Stimulated activated CD8-positive, alpha-beta memory T cell treated with anti-CD3 and anti-CD28 coated beads, Interleukin-4, amount 100 ng/mL, for 4 hours (primary cell): ENCODE measurements around the gene C10orf67.

ENCODE experiments used
- DNase-seq, 2 donors: peaks; one replicate each; pipeline ENCODE4 v3.0.0-alpha.2; 2020; ENCODE audit warnings: low read depth in 2 of 2, low spot score in 1 of 2

C10orf67 gene

DNA sequence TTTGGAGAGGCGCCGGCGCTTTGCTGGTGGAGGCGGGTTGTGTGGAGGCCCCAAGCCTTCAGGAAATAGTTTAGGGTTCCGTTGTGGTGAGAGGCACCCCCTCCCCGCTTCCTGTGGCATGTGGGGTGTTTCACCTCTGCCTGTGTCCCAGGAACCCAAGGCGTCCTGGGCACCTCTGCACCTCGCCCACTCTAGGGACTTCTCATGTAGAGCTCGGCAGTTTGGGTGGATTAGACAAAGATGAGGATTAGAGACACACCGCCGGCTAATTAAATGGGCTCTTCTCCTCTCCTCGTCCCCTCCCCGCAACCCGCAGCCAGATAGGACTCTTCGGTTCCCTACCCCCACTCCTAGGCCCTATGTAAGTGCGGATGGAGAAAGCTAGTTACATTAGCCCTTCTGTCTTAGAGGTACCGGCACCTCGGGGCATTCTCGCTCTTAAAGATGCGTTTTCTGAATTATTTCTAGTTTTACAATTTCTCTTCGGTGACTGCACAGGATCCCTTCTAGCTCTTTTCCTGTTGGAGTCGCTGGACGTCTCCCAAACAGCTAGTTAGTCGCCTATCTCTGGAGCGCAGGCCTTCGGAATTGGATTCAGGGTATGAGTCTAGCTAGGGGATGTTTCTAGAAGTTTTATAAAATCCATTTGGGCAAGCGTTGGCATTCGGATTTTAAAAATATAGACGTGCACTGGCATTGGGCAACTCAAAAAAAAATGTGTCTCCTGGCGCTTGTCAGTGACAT lies 144.7 kb downstream of the C10orf67 start:
- no peak for DNase-seq

DNA sequence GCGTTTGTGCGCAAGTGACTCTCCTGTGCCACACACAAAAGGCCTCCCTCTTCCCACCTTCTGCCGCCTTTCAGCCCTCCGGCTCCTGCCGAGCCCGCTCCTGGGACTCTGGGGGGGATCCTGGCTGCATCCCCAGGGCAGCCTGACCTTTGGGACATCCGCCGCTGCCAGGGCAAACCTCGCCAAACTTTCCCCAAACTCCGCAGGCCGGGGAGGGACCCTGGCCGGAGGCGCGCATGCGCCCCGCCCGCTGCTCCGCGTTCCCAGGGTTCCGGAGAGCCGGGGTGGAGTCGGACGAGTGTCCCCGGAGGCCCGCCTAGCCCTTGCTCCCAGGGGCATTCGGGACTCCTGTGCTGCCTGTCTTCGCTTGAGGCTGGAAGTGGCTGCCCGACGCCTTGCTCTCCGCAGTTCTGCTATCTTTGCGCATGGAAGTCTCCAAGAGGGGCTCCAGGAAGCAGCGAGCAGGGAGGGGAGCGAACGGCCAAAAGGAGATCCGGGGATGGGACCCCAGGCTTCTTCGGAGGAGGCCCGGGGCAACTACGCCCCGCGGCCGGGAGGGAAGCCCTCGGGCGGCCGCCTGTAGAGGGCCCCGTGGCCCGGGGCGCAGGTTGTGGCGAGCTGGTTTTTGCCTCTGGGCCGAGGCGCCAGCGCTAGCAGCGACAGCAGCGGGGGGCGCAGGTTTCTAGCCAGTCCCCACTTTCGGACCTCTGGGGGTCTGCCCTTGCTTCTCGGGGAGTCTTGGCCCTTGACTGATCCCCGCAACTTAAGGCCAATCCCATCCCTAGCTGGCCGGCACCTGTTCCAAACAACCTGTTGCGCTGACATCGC lies 145.4 kb downstream of the C10orf67 start:
- DNase-seq, result no peak

DNA sequence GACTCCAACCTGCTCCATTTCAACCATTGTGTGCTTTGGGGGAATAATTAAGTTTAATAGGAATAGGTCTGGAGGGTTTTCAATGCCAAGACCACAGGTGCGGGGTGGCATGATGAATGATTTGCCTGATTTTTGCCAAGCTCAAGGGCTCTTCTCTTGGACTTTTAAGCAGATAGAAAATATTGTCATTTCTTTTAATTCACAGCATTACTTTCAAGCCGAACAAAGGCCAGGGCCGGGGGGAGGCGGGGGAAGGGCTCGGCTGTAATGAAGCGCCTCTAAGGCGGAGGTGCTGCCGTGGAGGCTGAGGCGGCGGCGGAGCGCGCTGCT lies 146.0 kb downstream of the C10orf67 start:
- no peak for DNase-seq

DNA sequence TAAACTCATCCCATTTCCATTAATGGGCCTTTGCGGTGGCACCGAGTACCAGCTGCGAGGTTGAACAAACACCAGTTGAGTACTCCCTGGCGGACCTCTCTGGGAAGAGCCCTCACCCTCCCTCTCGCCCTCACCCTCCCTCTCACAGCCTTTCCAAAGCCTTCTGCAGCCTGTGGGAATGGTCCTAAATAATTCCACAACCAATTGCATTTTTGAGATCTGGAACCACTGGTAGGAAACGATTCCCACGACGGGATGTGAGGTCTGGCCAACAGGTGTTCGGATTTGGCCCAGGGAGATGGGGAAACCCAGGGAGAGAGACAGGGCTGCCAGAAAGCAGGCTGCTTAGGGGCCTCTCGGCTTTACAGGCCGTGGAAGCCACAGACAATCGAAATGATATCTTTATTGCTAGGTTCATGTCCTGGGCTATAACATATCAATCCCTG lies 147.2 kb downstream of the C10orf67 start:
- DNase-seq, result no peak

DNA sequence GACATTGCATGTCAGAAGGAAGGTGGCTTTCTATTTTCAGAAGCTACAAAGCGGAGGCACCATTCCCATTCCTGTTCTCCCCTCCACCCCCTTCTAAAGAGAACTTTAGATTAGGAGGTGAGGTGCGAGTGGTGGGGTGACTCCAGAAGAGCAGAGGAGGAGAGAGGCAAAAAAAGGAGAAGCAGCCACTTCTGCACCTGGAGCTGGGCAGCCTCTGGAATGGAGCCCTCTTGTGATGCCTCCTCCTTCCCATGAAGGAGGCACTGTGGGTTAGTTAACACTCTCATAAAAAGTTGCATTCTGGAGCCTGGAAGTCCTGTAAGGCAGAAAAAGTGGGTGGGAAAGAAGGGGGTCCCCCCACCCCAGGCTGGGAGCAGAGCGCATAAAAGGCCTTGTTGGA lies 147.7 kb downstream of the C10orf67 start:
- no peak for DNase-seq

DNA sequence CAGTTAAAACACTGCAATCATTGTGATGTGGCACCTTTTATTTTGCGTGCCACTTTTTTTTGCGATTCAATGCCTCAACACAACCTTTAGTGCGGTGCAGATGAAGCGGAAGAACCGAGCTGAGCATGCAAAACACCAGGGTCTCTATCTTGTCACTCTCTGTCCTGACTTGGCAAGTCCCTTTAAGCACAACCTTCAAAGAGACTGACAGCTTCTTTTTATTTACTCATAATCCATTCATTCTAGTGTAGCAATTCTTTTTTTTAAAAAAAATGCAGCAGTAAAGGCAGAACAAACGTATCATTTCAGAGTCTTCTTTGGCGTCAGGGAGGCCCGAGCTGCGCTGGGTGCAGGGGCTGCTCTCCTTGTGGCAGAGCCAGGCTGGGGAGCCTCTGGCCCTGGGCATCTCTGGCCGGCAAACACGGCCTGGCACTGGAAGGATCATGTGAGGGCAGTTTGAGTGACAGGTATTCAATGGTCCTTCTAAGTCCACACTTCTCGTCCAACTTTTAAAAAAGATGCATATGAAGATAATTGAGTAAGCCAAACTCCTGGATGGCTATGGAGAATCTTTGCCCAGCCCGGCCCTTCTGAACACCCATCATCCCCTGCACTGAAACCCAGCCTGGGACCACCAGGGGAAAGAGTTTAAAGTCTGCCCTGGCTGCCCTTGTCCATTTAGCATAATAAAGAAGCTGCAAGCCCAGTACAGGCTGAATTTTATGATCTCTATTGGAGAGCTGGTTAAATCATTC lies 148.6 kb downstream of the C10orf67 start:
- no peak for DNase-seq

DNA sequence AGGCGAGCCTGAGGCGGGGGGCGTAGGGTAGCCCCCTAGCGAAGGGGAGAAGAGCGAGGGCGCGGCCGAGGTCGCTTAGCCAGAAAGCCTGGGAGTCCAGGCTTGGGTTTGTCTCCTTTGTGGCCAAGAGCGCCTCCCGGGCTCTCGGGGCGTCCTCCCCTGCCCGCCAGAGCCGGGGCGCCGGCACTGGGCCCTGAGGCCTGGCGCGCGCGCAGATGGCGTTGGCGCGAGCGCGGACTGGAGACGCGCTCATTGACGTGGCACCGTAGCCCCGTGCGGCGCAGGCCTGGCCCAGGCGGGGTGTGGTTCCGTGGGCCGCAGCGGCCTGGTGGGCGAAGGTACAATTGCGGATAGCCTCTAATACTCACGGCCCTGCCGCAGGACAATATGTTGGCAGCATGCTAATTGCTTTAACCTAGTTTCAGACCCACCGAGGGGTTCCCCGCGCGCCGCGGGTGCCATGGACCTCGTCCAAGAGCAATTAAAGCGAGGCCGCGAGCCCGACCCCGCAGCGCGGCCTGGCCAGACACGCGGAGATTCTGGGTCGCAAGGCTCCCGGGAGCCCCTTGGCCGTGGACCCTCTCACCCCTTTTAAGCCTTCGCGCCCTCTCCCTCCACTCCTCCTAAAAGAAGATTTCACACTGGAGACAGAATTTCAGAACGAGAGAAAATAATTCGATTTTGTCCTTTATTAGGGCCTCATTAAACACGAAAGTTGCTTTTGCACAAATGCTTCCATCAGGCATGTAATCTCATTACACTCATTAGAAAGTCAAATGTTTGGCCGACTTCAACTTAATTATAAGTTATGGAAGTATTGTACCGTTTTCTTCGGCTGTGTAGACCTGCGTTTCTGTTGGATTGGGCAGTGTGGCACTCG lies 149.4 kb downstream of the C10orf67 start:
- DNase-seq, result no peak

DNA sequence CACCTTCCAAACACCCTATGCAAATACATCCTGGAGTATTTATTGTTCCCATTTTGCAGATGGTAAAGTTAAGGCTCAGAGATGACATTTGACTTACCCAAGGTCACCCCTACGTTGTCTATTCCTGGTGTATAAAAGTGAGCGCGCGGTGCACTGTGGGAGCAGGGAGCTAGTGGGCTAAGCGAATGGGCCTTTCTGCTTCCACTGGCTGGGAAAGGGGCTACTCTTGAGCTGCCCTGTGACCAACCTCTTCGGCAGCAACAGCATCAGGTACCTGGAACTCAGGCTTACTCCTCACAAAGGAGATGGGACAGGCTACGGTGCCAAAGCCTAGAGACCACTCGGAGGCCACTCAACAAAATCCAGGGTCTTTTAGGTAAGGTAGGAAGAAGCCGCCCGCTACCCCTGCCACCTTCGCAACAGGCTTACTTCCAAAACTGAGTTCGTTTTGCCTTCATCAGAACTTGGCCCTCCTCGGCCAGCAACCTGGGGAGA lies 150.1 kb downstream of the C10orf67 start:
- no peak for DNase-seq

DNA sequence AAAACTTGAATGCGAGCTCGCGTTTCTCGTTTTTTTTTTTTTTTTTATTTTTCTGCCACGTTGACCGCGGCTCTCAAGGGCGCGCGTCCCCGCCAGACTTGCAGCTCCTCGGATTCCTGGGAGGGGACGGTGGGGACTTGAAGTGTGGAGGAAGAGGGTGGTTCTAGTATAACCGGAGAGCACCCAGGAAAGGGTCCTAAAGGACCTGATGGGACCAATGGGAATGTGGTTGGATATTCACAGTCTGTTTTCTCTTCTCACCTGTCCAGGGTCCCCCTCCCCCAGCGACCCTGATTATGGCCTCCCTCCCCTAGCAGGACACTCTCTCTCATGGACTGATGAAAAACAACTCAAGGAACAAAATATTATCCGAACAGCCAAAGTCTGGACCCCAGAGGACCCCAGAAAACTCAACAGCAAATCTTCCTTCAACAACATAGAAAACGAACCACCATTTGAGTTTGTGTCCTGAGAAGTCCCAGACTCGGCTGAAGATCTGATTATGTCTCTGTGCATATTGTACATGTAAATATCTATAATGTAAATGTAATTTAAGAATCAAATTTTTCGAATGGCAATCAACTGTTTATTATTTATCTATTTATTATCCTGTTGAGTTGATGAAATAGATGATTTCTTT lies 151.0 kb downstream of the C10orf67 start:
- no peak for DNase-seq

DNA sequence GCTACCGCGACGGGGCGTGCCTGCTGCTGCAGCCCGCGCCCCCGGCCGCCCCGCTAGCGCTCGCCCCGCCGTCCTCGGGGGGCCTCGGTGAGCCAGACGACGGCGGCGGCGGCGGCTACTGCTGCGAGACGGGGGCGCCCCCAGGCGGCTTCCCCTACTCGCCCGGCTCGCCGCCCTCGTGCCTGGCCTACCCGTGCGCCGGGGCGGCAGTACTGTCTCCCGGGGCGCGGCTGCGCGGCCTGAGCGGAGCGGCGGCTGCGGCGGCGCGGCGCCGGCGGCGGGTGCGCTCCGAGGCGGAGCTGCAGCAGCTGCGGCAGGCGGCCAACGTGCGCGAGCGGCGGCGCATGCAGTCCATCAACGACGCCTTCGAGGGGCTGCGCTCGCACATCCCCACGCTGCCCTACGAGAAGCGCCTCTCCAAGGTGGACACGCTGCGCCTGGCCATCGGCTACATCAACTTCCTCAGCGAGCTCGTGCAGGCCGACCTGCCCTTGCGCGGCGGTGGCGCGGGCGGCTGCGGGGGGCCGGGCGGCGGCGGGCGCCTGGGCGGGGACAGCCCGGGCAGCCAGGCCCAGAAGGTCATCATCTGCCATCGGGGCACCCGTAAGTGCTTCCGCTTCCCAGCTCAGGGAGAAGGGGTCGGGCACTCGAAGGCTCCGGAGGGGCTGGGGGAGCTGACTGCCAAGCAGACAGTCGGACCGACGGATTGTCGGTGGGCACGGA lies 151.7 kb downstream of the C10orf67 start:
- no peak for DNase-seq

DNA sequence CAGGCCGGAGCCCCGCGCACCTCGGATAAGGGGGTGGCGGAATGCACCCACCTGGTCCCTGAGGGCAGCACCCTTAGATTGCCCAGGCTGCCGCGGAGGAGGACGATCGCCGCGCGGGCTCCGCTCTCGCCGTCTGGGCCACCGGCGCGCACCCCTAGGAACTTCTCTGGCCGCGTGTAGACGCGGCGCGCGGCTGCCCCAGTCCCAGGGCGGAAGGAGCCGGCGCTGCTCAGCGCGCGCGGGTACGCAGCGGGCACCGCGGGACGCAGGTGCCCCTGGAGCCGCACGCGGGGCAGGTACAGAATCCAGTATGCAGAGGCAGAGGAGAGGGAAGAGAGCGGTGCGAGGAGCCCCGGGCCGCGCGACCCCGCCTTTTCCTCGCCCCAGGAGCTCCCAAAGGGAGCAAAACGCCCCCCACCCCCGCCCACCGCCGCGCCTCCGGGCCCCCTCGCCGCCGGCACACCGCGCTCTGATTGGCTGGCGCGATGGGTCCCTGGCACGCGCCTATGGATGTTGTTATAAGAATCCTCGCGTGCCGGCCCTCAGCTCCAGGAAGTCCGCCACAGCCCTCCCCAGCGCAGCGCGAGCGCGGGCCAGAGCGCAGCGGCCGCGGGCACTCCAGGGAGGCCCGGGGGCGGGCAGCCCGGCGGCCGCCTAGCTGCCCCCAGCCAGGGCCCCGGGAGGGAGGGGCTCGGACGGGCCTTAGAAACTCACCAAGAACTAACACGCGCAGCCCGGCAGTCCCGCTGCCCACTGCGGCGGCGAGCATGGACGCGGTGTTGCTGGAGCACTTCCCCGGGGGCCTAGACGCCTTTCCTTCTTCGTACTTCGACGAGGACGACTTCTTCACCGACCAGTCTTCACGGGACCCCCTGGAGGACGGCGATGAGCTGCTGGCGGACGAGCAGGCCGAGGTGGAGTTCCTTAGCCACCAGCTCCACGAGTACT lies 152.6 kb downstream of the C10orf67 start, which contains the start of gene PTF1A:
TSS of gene PTF1A (plus strand) at position 549 of the 948 bp plus-strand sequence. CDS start at position 768, 219 bp downstream.
- DNase-seq, result no peak

DNA sequence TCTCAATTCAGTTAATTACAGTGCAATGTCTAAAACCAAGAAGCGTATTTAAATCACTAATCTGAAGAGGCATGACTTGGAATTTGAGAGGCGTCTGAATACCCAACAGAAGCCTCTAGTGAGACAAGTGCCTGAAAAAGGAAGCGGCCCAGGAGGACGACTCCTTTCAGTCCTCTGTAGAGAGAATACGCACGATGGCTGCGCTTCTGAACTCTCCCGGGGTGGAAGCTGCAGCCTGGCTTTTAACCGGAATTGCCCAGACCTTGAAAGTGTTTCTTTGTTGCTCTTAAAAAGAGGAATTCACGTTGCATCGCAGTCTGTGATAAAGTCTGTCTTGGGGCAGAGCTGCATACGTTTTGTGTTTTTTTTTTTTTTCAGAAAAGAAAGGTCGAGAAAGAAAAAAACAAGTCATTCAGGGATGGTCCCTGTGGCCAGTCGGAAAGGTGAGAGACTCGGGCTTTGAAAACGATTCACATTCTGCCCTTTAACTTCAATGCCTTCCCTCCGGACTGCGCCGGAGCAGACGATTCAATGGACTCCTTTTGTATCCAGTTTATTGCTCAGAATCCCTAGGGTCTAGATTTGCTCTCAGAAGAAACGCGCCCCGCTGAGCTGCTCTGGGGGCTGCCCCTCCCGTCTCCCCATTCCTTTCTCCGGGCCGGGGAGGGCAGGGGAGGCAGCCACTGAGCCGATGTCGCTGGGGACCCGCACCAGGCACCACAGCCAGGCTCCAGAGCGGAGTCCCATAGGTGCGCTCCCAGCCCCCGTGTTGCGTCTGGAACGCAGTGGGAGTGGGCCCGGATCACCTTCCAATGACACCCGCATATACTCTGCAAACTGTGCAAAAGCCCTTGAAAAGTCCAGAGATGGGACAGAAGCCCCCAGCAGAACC lies 153.5 kb downstream of the C10orf67 start:
- no peak for DNase-seq

DNA sequence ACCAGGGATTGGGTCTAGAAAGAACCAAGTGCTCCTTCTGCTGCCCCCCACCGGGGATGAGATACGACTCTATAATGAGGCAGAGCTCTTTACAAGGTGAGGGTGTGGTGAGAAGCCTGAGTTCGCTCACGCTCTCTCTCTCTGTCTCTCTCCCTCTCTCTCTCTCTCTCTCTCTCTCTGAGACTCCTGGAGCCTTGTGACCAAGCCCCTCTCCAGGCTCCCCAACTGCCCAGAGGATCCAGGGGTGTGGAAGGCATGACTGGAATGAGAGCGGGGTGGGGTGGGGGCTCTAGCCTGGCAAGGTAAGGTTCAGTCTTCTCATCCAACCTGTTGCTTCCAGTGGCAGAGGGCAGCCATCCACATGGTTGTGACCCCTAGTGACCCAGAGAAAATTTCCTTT lies 155.6 kb downstream of the C10orf67 start:
- no peak for DNase-seq

DNA sequence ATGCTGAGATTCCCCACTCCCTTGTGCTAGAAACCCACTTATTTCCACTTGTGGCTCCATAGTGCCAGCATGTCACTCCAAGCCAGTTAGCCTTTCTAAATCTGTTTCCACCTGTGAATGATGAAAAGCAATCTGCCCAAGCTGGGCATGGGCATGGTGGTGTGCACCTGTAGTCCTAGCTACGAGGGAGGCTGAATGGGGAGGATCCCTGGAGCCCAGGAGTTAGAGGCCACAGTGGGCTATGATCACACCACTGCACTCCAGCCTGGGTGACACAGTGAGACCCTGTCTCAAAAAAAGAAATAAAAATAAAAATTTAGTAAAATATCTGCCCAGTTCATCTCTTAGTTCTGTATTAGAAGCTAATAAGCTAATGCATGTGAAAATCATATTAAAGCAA lies 157.4 kb downstream of the C10orf67 start:
- DNase-seq, result no peak

DNA sequence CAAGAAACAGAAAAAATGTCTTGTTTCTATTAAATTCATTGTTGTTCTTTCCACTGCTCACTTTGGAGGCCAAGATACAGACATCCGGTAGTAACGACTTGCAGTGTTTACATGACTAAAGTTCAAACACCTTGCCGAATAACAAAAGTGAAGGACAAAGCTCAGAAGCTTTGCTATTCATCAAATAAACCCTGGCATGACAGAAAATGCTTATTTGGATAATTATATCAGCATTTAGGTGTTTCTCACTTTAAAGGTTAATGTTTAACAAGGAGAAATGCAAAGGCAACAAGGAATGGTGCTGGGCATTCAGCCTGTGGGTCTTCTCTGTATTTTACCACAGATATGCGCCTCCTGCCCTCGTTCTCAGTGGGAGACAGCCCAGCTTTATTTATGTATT lies 157.9 kb downstream of the C10orf67 start:
- DNase-seq, result no peak

DNA sequence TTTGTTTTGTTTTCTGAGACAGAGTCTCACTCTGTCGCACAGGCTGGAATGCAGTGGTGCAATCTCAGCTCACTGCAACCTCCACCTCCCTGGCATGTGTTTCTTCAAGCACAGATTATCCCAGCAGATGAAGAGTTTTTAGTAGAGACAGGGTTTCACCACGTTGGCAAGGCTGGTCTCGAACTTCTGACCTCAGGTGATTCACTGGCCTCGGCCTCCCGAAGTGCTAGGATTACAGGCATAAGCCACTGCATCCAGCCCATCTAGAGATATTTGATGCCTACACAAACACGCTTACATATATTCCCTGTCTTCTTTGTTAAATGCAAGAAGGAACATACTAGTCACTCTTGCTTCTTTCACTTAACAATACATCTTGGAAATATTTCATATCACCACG lies 158.4 kb downstream of the C10orf67 start:
- DNase-seq, result no peak

DNA sequence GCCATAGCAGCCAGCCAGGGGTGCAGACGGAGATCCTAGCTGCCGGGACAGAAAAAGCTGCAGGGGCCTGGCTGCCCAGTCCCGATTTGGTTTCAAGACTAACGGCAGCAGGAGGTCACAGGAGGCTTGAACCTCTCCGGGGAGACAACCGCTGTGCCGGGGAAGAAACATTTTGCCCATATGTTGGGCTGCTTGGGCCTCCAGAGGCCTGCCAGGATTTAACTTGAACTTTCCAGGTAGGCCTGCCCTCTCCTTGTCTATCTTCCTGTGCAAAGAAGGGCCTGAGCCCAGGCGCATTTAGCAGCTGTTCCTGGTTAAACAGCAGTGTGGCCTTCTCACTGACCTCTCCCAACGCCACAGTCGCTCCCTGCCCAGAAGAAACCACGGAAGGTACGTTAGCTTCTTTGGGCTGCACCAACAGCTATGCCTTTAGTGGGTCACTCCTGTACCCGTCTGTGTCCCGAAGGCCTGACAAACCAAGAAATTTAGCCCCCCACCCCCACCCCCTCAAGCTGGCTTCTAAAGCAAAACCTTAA lies 169.6 kb downstream of the C10orf67 start:
- DNase-seq, result no peak
